Measurements from ENCODE around the gene CACNA2D3.

Gene CACNA2D3

DNA sequence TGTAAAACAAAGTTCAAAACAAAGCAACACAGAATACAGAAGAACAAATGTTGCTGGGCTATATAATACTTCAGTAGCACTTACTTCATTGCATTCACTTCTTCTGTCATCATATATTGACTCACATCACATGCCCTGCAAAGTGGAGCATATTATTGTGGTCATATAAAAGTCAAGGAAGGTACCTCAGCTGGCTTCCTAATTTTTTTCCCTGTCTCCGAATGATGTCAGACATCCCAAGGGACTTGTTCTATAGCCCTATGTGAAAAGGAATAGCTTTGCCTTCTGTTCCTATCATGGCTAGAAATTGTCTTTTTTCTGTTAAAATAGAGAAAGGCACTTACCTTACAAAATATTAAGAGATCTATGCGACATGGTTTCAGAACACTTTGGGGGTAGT, 696.1 kb downstream of the CACNA2D3 start:
- H3K36me3 ChIP-seq (ENCODE audit: insufficient read depth, low read length), result no peaks in the 10 kb centered on the region
- H2AFZ ChIP-seq (ENCODE audit: low read depth, low read length), result no peak overlapping the region
- H3K27me3 ChIP-seq (ENCODE audit: insufficient read depth, low read length), result no peaks in the 10 kb centered on the region
- peaks cover 14% of the 10 kb centered on the region for H3K4me1 ChIP-seq (ENCODE audit: insufficient read depth, low read length)
- H3K9me3 ChIP-seq (ENCODE audit: low read length), result no peaks in the 10 kb centered on the region
- no peak overlapping the region for H3K4me3 ChIP-seq (ENCODE audit: low read length)

DNA sequence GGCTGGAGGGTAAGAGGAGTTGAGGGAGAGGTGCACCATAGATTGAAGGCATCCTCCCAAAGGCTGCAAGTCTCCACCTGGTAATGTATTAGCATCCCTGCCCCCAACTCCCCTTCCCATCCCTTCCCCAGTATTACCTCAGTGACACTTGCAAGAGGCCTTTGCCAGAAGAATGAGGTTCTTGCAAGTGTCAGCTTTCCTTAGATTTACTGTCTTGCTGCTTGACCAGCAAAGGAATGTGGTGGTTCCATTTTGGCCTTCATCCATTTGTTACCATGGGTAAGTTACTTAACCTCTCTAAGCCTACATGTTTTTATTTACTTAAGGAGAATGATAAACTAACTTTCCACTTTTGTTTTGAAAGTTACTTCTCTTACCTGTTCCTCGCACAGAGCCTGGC, 696.6 kb downstream of the CACNA2D3 start:
- Histone ChIP-seq H3K36me3 (ENCODE audit: insufficient read depth, low read length) (no peaks in the 10 kb centered on the region), H3K27me3 (ENCODE audit: insufficient read depth, low read length) (no peaks in the 10 kb centered on the region), H3K4me1 (ENCODE audit: insufficient read depth, low read length) (peaks cover 14% of the 10 kb centered on the region), H2AFZ (ENCODE audit: low read depth, low read length) (no peak overlapping the region), H3K4me3 (ENCODE audit: low read length) (no peak overlapping the region), H3K9me3 (ENCODE audit: low read length) (no peaks in the 10 kb centered on the region)

DNA sequence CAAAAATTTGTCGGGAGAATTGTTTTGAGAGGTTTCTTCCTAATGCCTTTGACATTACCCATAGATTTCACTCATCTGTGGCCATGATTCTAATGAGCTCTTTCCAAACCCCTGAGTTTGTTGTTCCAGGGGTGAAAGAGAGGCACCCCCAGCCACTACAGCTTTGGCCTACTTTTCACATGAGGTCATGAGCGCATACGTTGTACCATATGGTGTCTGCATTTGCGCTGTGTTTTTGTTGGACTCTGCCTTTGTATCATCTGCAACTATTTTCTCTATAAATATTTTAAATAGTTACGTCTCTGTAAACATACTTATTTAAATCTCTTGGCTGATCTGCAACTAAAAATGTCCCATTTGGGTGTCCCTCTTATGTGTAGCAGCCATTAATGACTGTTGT, 697.6 kb downstream of the CACNA2D3 start:
- Histone ChIP-seq H3K4me3 (ENCODE audit: low read length) (no peak overlapping the region), H3K9me3 (ENCODE audit: low read length) (no peaks in the 10 kb centered on the region), H3K4me1 (ENCODE audit: insufficient read depth, low read length) (peaks cover 14% of the 10 kb centered on the region), H3K36me3 (ENCODE audit: insufficient read depth, low read length) (no peaks in the 10 kb centered on the region), H2AFZ (ENCODE audit: low read depth, low read length) (no peak overlapping the region), H3K27me3 (ENCODE audit: insufficient read depth, low read length) (no peaks in the 10 kb centered on the region)

DNA sequence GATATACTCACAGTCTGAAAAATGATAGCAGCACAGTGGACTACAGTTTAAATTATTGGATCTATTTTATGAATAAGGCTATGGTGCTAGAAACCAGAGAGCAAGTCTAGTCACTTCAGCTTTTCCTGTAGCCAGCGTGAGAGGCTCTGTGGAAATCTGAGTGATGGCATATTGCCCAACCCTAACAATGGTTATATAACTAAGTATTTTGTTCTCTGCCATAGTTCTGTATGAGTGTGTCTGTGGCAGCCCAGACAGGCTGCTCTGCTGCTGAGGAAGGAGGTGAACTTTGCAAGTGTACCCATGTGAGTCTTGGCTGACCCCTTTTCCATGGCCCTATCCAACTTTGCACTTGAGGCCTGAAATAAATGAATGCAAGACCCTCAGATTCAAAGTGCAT, 699.9 kb downstream of the CACNA2D3 start:
- Histone ChIP-seq H3K4me3 (ENCODE audit: low read length) (no peak overlapping the region), H3K9me3 (ENCODE audit: low read length) (no peaks in the 10 kb centered on the region), H3K27me3 (ENCODE audit: insufficient read depth, low read length) (no peaks in the 10 kb centered on the region), H2AFZ (ENCODE audit: low read depth, low read length) (no peak overlapping the region), H3K36me3 (ENCODE audit: insufficient read depth, low read length) (no peaks in the 10 kb centered on the region), H3K4me1 (ENCODE audit: insufficient read depth, low read length) (peaks cover 14% of the 10 kb centered on the region)

DNA sequence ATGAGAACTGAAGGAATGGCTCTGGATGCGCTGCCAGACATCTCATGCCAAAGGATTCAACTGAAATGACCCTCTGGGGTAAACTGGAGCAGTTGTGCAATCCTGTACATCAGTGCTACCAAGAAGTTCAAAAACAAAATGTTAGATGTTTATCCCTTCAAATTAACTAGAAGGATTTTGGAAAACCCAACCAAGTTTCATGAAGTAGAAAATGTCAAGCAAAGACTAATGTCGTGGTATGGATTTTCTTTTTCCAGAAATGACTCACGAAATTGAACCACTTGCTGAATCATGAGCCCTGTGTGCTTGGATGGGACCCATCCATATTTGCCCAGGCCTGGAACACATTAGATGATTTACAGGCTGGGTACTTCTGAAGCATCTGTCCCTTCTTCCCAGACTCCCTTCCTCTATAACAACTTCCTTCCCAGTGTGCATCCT, 703.9 kb downstream of the CACNA2D3 start:
- Histone ChIP-seq H3K4me1 (ENCODE audit: insufficient read depth, low read length) (peaks cover 8% of the 10 kb centered on the region), H3K9me3 (ENCODE audit: low read length) (peaks cover 9% of the 10 kb centered on the region), H3K27me3 (ENCODE audit: insufficient read depth, low read length) (no peaks in the 10 kb centered on the region), H2AFZ (ENCODE audit: low read depth, low read length) (no peak overlapping the region), H3K36me3 (ENCODE audit: insufficient read depth, low read length) (no peaks in the 10 kb centered on the region), H3K4me3 (ENCODE audit: low read length) (no peak overlapping the region)

DNA sequence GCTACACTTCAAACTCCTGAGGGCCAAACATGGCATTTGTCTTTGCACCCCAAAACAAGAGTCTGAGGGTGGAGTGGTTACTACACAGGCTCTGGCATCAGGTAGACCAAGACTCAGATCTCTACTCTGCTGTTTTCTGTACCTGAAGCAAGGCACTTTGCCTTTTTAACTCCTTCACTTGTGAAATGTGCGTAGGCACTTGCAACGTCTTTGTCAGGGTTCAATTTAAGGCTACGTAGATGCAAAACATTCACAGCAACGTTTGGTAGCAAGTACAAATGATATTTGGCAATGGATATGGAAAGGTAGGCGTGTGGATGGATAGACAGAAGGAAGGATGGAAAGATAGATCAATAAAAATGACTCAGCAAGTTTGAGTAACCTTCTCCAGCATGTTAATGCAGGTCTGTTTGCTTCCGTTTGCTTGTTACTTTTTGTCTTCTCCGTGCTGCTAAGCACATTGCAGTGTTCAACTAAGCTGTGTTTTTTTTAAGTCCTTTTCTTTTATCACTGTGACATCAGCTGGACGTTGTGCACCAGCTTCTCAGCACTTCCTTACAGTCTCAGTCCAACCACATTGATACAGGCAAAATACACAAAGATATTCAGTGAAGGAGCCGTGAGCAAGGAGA, 704.8 kb downstream of the CACNA2D3 start:
- Histone ChIP-seq H3K4me3 (ENCODE audit: low read length) (no peak overlapping the region), H3K27me3 (ENCODE audit: insufficient read depth, low read length) (no peaks in the 10 kb centered on the region), H2AFZ (ENCODE audit: low read depth, low read length) (no peak overlapping the region), H3K4me1 (ENCODE audit: insufficient read depth, low read length) (no peaks in the 10 kb centered on the region), H3K36me3 (ENCODE audit: insufficient read depth, low read length) (no peaks in the 10 kb centered on the region), H3K9me3 (ENCODE audit: low read length) (peaks cover 9% of the 10 kb centered on the region)

DNA sequence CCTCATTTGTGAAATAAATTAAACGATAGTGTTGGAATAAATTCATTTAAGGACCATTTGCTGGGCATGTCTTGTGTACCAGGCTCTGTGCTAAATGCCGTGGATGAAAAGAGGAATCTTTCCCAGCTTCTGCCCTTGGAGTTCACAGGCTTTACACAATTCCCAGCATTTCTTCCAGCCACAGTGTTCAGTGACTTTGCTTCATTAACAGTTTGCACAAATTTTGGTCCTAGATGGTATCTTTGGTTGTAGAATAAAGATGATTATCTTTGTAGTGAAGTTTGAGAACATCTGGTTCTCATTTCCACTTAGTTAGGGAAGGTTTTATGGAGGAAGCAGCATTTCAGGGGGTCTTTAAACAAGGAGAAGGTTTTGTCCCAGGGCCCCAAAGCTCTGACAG, 705.4 kb downstream of the CACNA2D3 start:
- Histone ChIP-seq H3K4me1 (ENCODE audit: insufficient read depth, low read length) (no peaks in the 10 kb centered on the region), H3K36me3 (ENCODE audit: insufficient read depth, low read length) (no peaks in the 10 kb centered on the region), H3K9me3 (ENCODE audit: low read length) (peaks cover 9% of the 10 kb centered on the region), H3K27me3 (ENCODE audit: insufficient read depth, low read length) (no peaks in the 10 kb centered on the region), H2AFZ (ENCODE audit: low read depth, low read length) (no peak overlapping the region), H3K4me3 (ENCODE audit: low read length) (no peak overlapping the region)

DNA sequence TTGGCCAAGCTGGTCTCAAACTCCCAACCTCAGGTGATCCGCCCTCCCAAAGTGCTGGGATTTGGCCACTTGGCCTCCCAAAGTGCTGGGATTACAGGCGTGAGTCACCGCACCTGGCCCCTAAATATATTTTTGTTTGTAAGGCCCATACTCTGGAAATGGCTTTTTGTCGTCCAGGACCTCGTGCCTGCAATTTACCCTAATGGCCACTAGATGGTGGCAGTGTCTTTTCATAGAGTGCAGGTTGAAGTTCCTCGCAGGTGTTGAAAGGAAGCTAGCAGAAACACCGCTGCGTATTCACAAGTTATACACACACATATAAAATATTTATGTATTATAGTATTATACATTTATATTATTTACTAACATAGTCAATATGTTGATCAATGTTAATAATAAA, 708.3 kb downstream of the CACNA2D3 start:
- no peak overlapping the region for H3K4me3 ChIP-seq (ENCODE audit: low read length)
- no peaks in the 10 kb centered on the region for H3K36me3 ChIP-seq (ENCODE audit: insufficient read depth, low read length)
- no peak overlapping the region for H2AFZ ChIP-seq (ENCODE audit: low read depth, low read length)
- no peaks in the 10 kb centered on the region for H3K4me1 ChIP-seq (ENCODE audit: insufficient read depth, low read length)
- H3K9me3 ChIP-seq (ENCODE audit: low read length), result peaks cover 9% of the 10 kb centered on the region
- H3K27me3 ChIP-seq (ENCODE audit: insufficient read depth, low read length), result no peaks in the 10 kb centered on the region

DNA sequence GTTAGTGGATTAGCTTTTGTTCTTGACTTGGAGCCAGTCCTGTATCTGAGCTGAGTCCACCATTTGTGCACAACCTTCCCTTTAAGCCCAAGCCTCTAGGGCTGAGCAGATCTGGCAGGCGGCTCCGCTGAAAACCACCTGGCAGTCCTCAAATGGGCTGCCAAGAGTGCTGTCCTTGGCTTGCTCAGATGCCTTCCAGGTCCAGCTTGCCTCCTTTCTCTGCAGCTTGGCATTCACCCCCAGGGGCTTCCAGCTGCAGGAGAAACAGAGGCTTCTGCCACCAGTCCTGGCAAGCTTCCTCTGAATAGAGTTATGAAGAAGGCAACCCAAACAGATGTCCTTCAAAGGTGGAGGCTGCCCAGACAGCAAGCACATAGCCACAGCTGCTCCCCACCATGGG, 708.8 kb downstream of the CACNA2D3 start:
- Histone ChIP-seq H3K4me1 (ENCODE audit: insufficient read depth, low read length) (no peaks in the 10 kb centered on the region), H3K36me3 (ENCODE audit: insufficient read depth, low read length) (no peaks in the 10 kb centered on the region), H3K27me3 (ENCODE audit: insufficient read depth, low read length) (no peaks in the 10 kb centered on the region), H3K9me3 (ENCODE audit: low read length) (peaks cover 9% of the 10 kb centered on the region), H3K4me3 (ENCODE audit: low read length) (no peak overlapping the region), H2AFZ (ENCODE audit: low read depth, low read length) (no peak overlapping the region)

DNA sequence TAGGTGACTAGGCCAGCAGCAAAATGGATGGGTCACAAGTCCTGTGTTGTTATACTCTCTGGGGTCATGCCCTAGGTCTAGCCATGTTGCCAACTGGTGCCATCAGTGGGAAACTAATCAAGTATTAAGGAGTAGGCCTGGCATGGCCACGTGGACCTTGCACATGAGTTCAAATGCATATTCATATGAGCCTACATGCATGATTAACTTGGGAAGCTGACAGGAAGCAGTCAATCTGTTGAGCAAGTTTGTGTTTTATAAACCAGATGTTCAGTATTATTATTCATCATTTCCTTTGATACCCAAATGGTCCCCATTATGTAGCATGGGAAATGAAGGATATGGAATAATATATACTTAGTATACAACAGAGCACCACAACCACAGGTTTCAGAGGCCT, 710.5 kb downstream of the CACNA2D3 start:
- Histone ChIP-seq H3K9me3 (ENCODE audit: low read length) (peaks cover 9% of the 10 kb centered on the region), H3K27me3 (ENCODE audit: insufficient read depth, low read length) (no peaks in the 10 kb centered on the region), H3K4me3 (ENCODE audit: low read length) (no peak overlapping the region), H3K36me3 (ENCODE audit: insufficient read depth, low read length) (no peaks in the 10 kb centered on the region), H2AFZ (ENCODE audit: low read depth, low read length) (no peak overlapping the region), H3K4me1 (ENCODE audit: insufficient read depth, low read length) (no peaks in the 10 kb centered on the region)

DNA sequence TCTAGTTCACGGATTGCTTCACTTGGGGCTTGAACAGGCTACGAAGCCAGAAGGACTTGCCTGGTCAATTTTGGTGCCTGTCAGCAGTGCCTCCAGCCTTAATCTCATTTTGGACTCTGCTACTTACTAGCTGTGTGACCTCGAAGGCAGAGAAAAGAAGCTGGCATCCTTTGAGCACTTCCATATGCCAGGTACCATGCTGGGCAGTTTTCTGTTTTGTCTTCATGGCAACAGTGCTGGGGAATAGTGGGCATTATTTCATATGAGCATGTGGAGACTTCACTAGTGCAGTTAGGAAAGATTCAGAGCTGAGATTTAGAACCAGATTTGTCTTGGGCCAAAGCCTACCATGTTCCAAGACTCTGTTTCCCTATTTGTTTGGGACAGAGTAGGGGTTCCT, 713.3 kb downstream of the CACNA2D3 start:
- peaks cover 3% of the 10 kb centered on the region for H3K9me3 ChIP-seq (ENCODE audit: low read length)
- no peak overlapping the region for H2AFZ ChIP-seq (ENCODE audit: low read depth, low read length)
- H3K4me3 ChIP-seq (ENCODE audit: low read length), result no peak overlapping the region
- H3K27me3 ChIP-seq (ENCODE audit: insufficient read depth, low read length), result no peaks in the 10 kb centered on the region
- no peaks in the 10 kb centered on the region for H3K4me1 ChIP-seq (ENCODE audit: insufficient read depth, low read length)
- no peaks in the 10 kb centered on the region for H3K36me3 ChIP-seq (ENCODE audit: insufficient read depth, low read length)

DNA sequence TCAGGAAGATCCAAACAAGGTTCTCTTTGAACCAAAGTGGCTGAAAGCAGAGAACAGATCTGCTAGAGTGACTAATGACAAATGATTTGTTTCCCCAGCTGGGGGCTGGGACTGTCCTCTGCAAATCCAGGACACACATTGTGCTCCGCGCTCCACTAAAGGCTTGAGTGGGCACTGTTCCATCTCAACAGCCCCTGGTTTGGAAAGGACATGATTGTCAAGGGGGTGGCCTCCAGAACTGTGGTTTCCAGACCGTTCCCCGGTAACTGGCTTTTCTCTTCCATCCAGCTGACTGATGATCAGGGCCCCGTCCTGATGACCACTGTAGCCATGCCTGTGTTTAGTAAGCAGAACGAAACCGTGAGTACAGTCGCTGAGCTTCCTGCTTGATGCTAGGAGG, 714.5 kb downstream of the CACNA2D3 start:
- H3K27me3 ChIP-seq (ENCODE audit: insufficient read depth, low read length), result no peaks in the 10 kb centered on the region
- H3K36me3 ChIP-seq (ENCODE audit: insufficient read depth, low read length), result no peaks in the 10 kb centered on the region
- no peaks in the 10 kb centered on the region for H3K4me1 ChIP-seq (ENCODE audit: insufficient read depth, low read length)
- no peak overlapping the region for H3K4me3 ChIP-seq (ENCODE audit: low read length)
- H2AFZ ChIP-seq (ENCODE audit: low read depth, low read length), result no peak overlapping the region
- H3K9me3 ChIP-seq (ENCODE audit: low read length), result no peaks in the 10 kb centered on the region

DNA sequence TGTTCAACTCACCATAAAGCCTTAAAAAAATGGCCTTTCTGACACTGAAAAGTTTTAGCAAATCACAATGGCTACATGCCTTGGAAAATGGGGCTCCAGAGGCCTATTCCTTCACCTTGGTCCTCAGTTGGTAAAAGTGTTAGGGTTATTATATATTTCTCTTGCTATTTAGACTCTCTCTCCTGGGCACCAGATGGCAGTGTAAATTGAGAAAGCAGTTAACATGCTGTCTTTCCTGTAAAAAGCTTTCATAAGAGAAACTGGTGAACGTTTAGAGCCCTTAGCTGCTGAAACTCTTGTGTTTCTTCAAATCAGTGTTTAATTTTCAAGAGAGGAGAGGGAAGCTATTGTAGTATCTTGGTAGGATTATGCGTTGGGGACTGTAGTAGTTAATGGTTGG, 715.6 kb downstream of the CACNA2D3 start:
- no peaks in the 10 kb centered on the region for H3K36me3 ChIP-seq (ENCODE audit: insufficient read depth, low read length)
- H2AFZ ChIP-seq (ENCODE audit: low read depth, low read length), result no peak overlapping the region
- H3K27me3 ChIP-seq (ENCODE audit: insufficient read depth, low read length), result no peaks in the 10 kb centered on the region
- no peaks in the 10 kb centered on the region for H3K4me1 ChIP-seq (ENCODE audit: insufficient read depth, low read length)
- H3K9me3 ChIP-seq (ENCODE audit: low read length), result no peaks in the 10 kb centered on the region
- no peak overlapping the region for H3K4me3 ChIP-seq (ENCODE audit: low read length)

DNA sequence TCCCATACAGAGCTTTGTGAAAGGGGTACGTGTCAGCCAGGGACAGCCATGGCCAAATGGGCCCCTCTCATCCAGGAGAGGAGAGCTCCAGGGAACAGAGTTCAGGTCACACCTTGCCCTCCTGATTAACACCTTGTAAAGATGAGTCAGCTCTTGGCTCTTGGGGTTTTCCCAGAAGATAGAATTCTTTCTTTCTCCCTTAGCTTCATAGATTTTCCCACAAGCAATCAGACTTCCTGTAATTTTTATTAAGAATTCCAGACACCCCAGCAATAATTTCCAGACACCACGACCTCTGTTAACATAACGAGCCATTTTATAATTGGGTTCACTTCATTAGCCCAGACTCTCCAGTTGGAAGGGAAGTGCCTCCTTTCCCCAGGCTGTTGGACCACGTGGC, 719.1 kb downstream of the CACNA2D3 start:
- H3K9me3 ChIP-seq (ENCODE audit: low read length), result no peaks in the 10 kb centered on the region
- H3K36me3 ChIP-seq (ENCODE audit: insufficient read depth, low read length), result no peaks in the 10 kb centered on the region
- H3K4me1 ChIP-seq (ENCODE audit: insufficient read depth, low read length), result peaks cover 14% of the 10 kb centered on the region
- no peaks in the 10 kb centered on the region for H3K27me3 ChIP-seq (ENCODE audit: insufficient read depth, low read length)
- no peak overlapping the region for H3K4me3 ChIP-seq (ENCODE audit: low read length)
- no peak overlapping the region for H2AFZ ChIP-seq (ENCODE audit: low read depth, low read length)
